ENCODE data around the gene BMPR1B.

Gene BMPR1B

GRCh38 chr4:94791701-94792100 is 33.9 kb downstream of the BMPR1B start:
- no peaks in the 10 kb centered on the region for H3K27me3 Mint-ChIP-seq
- no peaks in the 10 kb centered on the region for H3K4me1 Mint-ChIP-seq (ENCODE audit: low read depth)
- H3K4me3 Mint-ChIP-seq, result no peak overlapping the region
- no peaks in the 10 kb centered on the region for H3K36me3 Mint-ChIP-seq (ENCODE audit: low read depth)
- no peaks in the 10 kb centered on the region for H3K9me3 Mint-ChIP-seq
- H3K27ac Mint-ChIP-seq, result no peak overlapping the region
- intact Hi-C loops (cut with micrococcal nuclease), result no loop called here

DNA sequence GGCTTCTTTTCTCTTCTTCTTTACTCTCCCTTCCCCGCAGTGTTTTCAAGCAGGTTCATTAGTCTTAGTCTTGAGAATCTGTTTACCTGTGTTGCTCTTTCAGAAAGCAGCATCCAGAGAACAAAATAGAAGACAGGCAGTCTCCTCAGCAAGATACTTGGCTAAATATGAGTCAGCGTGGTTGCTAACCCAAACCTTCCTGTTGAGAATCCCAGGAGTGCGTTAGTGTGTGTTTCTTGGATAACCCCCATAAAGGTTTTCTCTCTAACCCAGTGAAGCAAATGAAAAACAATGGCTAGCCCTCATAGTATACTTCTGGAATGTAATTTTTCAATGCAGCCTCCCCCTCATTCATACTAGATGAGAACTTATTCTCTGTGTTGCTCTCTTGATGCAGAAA is 41.1 kb downstream of the BMPR1B start:
- H3K27me3 Mint-ChIP-seq, result no peaks in the 10 kb centered on the region
- H3K27ac Mint-ChIP-seq, result no peak overlapping the region
- peaks cover 8% of the 10 kb centered on the region for H3K9me3 Mint-ChIP-seq
- H3K4me3 Mint-ChIP-seq, result no peak overlapping the region
- intact Hi-C loops (cut with micrococcal nuclease), result no loop called here
- no peaks in the 10 kb centered on the region for H3K36me3 Mint-ChIP-seq (ENCODE audit: low read depth)
- no peaks in the 10 kb centered on the region for H3K4me1 Mint-ChIP-seq (ENCODE audit: low read depth)

GRCh38 chr4:94801016-94801415 is 43.3 kb downstream of the BMPR1B start:
- H3K27ac Mint-ChIP-seq, result no peak overlapping the region
- intact Hi-C loops (cut with micrococcal nuclease), result no loop called here
- H3K36me3 Mint-ChIP-seq (ENCODE audit: low read depth), result no peaks in the 10 kb centered on the region
- no peak overlapping the region for H3K4me3 Mint-ChIP-seq
- peaks cover 8% of the 10 kb centered on the region for H3K9me3 Mint-ChIP-seq
- H3K27me3 Mint-ChIP-seq, result no peaks in the 10 kb centered on the region
- no peaks in the 10 kb centered on the region for H3K4me1 Mint-ChIP-seq (ENCODE audit: low read depth)

DNA sequence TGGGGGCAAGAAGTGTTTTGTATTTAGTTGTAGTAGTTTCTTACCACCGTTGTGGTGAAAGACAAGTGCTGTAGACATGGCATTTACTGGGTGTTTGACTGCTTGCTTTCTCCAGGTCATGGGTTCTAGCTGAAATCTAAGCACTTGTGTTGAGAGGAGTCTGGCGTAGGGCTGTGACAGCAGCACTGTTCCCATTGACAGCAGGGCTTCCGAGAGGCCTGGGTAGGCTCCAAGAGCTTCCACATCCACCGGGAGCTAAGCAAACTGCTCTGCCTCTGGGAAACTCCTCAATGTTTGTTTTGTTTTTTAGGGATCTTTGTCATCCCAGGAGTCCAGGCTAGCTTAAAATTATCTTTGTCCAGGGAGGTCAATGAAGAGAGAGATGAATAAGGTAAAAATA is 44.3 kb downstream of the BMPR1B start:
- Mint-ChIP-seq H3K27ac (no peak overlapping the region), H3K36me3 (ENCODE audit: low read depth) (no peaks in the 10 kb centered on the region), H3K4me1 (ENCODE audit: low read depth) (no peaks in the 10 kb centered on the region), H3K27me3 (no peaks in the 10 kb centered on the region), H3K9me3 (peaks cover 8% of the 10 kb centered on the region), H3K4me3 (no peak overlapping the region)
- intact Hi-C loops (cut with micrococcal nuclease), result no loop called here

- H3K9me3 Mint-ChIP-seq, result peaks cover 8% of the 10 kb centered on the region
- intact Hi-C loops (cut with micrococcal nuclease), result no loop called here
- no peak overlapping the region for H3K27ac Mint-ChIP-seq
- no peaks in the 10 kb centered on the region for H3K27me3 Mint-ChIP-seq
- no peaks in the 10 kb centered on the region for H3K36me3 Mint-ChIP-seq (ENCODE audit: low read depth)
- H3K4me3 Mint-ChIP-seq, result no peak overlapping the region
- no peaks in the 10 kb centered on the region for H3K4me1 Mint-ChIP-seq (ENCODE audit: low read depth)
Observed at GRCh38 chr4:94803181-94803580, 45.4 kb downstream of the BMPR1B start.

- H3K9me3 Mint-ChIP-seq, result no peaks in the 10 kb centered on the region
- no peak overlapping the region for H3K27ac Mint-ChIP-seq
- intact Hi-C loops (cut with micrococcal nuclease), result no loop called here
Observed at GRCh38 chr4:94804650-94805049, 46.9 kb downstream of the BMPR1B start.

DNA sequence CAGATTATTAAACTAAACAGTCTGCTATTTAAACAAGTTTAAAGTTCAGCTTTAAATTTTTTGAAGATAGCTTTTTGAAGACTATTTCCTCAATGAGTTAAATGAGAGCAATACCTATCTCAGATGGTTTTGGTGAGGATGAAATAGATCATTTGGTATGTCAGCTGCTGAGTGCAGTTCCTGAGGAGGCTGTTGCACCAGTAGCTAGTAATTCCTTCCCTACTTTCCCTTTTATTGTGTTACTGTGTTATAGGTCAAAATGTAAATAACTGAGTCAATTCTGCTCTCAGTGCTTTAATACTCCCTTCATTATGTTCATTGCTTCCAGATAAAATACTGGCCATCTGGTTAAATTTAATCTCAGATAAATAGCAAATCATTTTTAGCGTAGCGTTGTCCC is 48.6 kb downstream of the BMPR1B start:
- Mint-ChIP-seq H3K36me3 (ENCODE audit: low read depth) (no peaks in the 10 kb centered on the region), H3K9me3 (no peaks in the 10 kb centered on the region), H3K27ac (no peak overlapping the region), H3K4me3 (no peak overlapping the region), H3K27me3 (no peaks in the 10 kb centered on the region), H3K4me1 (ENCODE audit: low read depth) (no peaks in the 10 kb centered on the region)
- intact Hi-C loops (cut with micrococcal nuclease), result no loop called here

More at GRCh38 chr4:94804650-94805049, 46.9 kb downstream of the BMPR1B start:
- no peaks in the 10 kb centered on the region for H3K4me1 Mint-ChIP-seq (ENCODE audit: low read depth)
- no peaks in the 10 kb centered on the region for H3K27me3 Mint-ChIP-seq
- H3K4me3 Mint-ChIP-seq, result no peak overlapping the region
- no peaks in the 10 kb centered on the region for H3K36me3 Mint-ChIP-seq (ENCODE audit: low read depth)

- Mint-ChIP-seq H3K36me3 (ENCODE audit: low read depth) (no peaks in the 10 kb centered on the region), H3K4me3 (no peak overlapping the region), H3K27me3 (no peaks in the 10 kb centered on the region), H3K27ac (no peak overlapping the region), H3K9me3 (no peaks in the 10 kb centered on the region), H3K4me1 (ENCODE audit: low read depth) (no peaks in the 10 kb centered on the region)
- intact Hi-C loops (cut with micrococcal nuclease), result no loop called here
Observed at GRCh38 chr4:94811643-94812042, 53.9 kb downstream of the BMPR1B start.

- H3K27me3 Mint-ChIP-seq, result no peaks in the 10 kb centered on the region
- no peaks in the 10 kb centered on the region for H3K9me3 Mint-ChIP-seq
- no peaks in the 10 kb centered on the region for H3K4me1 Mint-ChIP-seq (ENCODE audit: low read depth)
- H3K36me3 Mint-ChIP-seq (ENCODE audit: low read depth), result no peaks in the 10 kb centered on the region
- H3K4me3 Mint-ChIP-seq, result no peak overlapping the region
- H3K27ac Mint-ChIP-seq, result no peak overlapping the region
- intact Hi-C loops (cut with micrococcal nuclease), result no loop called here
Observed at GRCh38 chr4:94813221-94813620, 55.5 kb downstream of the BMPR1B start.

- H3K4me3 Mint-ChIP-seq, result no peak overlapping the region
- no peaks in the 10 kb centered on the region for H3K4me1 Mint-ChIP-seq (ENCODE audit: low read depth)
- no peaks in the 10 kb centered on the region for H3K36me3 Mint-ChIP-seq (ENCODE audit: low read depth)
- no peaks in the 10 kb centered on the region for H3K27me3 Mint-ChIP-seq
- no peak overlapping the region for H3K27ac Mint-ChIP-seq
- no peaks in the 10 kb centered on the region for H3K9me3 Mint-ChIP-seq
- intact Hi-C loops (cut with micrococcal nuclease), result no loop called here
Observed at GRCh38 chr4:94814237-94814636, 56.5 kb downstream of the BMPR1B start.

DNA sequence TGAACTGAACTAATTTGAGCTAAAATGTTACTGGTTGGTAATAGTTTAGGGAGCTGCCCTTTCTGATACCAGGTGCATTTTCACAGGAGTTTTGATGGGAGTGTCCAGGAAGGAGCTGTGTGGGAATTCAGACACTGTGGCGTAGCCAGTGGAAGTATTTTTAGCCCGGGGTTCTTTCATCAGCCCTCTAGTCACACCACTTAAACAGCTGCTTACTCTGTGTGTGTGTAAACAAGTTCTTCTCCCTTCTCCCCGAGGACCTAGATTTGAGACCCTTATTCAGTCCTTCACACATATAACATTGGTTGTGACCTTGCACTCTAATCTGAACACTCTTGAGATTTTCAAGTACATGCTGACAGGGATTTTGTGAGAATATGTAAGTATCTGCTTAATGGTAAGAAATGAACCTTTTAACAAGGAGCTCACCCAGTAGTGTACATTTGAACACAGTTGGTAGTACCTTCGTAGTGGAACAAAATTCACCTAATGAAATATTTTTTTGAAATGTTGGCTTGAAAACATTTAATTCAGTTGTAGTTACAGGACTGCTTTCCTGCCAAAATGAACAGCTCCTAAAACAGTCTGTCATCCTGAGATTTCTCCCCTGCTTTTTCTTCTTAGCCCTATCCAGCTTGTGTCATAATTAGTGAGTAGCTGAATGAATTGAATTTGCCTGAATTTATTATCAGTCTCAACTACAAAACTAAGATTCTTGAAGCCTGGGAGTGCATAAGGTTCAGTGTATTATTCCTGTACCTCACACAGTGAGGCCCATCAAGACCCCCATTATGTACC is 61.8 kb downstream of the BMPR1B start:
- intact Hi-C loops (cut with micrococcal nuclease), result no loop called here
- no peak overlapping the region for H3K4me3 Mint-ChIP-seq
- no peak overlapping the region for H3K27ac Mint-ChIP-seq
- H3K36me3 Mint-ChIP-seq (ENCODE audit: low read depth), result no peaks in the 10 kb centered on the region
- H3K27me3 Mint-ChIP-seq, result no peaks in the 10 kb centered on the region
- no peaks in the 10 kb centered on the region for H3K9me3 Mint-ChIP-seq
- H3K4me1 Mint-ChIP-seq (ENCODE audit: low read depth), result no peaks in the 10 kb centered on the region

DNA sequence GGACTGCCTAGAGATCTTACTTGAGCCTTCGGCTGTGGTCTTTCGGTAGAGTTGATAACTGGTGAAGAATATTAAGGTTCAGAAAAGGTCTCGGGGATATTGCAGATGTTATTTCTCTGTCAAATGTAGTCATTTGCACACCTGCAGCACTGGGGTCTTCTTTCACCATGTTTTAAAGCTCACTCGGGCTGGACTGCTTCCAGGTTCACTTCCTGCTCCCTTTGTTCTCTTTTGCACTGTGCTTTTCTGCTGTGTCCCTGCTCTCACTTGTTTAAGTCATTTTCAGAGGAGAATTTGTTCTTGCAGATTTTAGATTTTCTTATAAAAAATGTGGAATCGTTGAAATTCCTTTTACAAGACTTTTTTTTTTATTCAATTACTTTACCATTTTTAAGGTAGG is 68.5 kb downstream of the BMPR1B start:
- intact Hi-C loops (cut with micrococcal nuclease), result no loop called here
- Mint-ChIP-seq H3K4me1 (ENCODE audit: low read depth) (no peaks in the 10 kb centered on the region), H3K36me3 (ENCODE audit: low read depth) (no peaks in the 10 kb centered on the region), H3K4me3 (no peak overlapping the region), H3K9me3 (no peaks in the 10 kb centered on the region), H3K27ac (no peak overlapping the region), H3K27me3 (no peaks in the 10 kb centered on the region)

GRCh38 chr4:94827481-94828110 is 69.8 kb downstream of the BMPR1B start:
- H3K27ac Mint-ChIP-seq, result no peak overlapping the region
- no peaks in the 10 kb centered on the region for H3K27me3 Mint-ChIP-seq
- no peaks in the 10 kb centered on the region for H3K4me1 Mint-ChIP-seq (ENCODE audit: low read depth)
- no peaks in the 10 kb centered on the region for H3K9me3 Mint-ChIP-seq
- H3K36me3 Mint-ChIP-seq (ENCODE audit: low read depth), result no peaks in the 10 kb centered on the region
- intact Hi-C loops (cut with micrococcal nuclease), result no loop called here
- H3K4me3 Mint-ChIP-seq, result no peak overlapping the region

GRCh38 chr4:94828882-94829281 is 71.1 kb downstream of the BMPR1B start:
- H3K27ac Mint-ChIP-seq, result no peak overlapping the region
- no peaks in the 10 kb centered on the region for H3K36me3 Mint-ChIP-seq (ENCODE audit: low read depth)
- H3K9me3 Mint-ChIP-seq, result no peaks in the 10 kb centered on the region
- no peaks in the 10 kb centered on the region for H3K27me3 Mint-ChIP-seq
- H3K4me3 Mint-ChIP-seq, result no peak overlapping the region
- intact Hi-C loops (cut with micrococcal nuclease), result no loop called here
- no peaks in the 10 kb centered on the region for H3K4me1 Mint-ChIP-seq (ENCODE audit: low read depth)

- Mint-ChIP-seq H3K4me1 (ENCODE audit: low read depth) (no peaks in the 10 kb centered on the region), H3K36me3 (ENCODE audit: low read depth) (no peaks in the 10 kb centered on the region), H3K9me3 (no peaks in the 10 kb centered on the region), H3K27ac (no peak overlapping the region), H3K4me3 (no peak overlapping the region), H3K27me3 (no peaks in the 10 kb centered on the region)
- intact Hi-C loops (cut with micrococcal nuclease), result no loop called here
Observed at GRCh38 chr4:94831607-94832006, 73.9 kb downstream of the BMPR1B start.

Measured in dendritic cell treated with granulocyte-macrophage colony-stimulating factor and Interleukin-4, amounts not matched to agents 40 ng/mL and 50 ng/mL, for 4 days (primary cell).